HepG2 (cell line): ENCODE data around the gene MIDN. TPM values are rescaled to one million over a fixed set of nuclear protein-coding genes. Genes with fewer than 3 reads are reported as not detected.

ENCODE experiments used
- ARID4A ChIP-seq: sonication (generic); formaldehyde crosslinking; IDR thresholded peaks from 2 replicates; pipeline ENCODE4 v1.5.0; 2020; ENCODE audit warnings: mild to moderate bottlenecking, missing genetic modification reagents, borderline replicate concordance
- GABPA ChIP-seq, 2 experiments: IDR thresholded peaks; 2 replicates each; pipeline ENCODE4 v1.6.1; 2011 to 2016; ENCODE audit warnings: low read depth in 2 of 2, low read length in 1 of 2, missing biosample characterization in 1 of 2, missing genetic modification characterization in 1 of 2
- HMGXB4 ChIP-seq, 2 experiments: sonication (generic) in 1 of 2; formaldehyde crosslinking in 1 of 2; IDR thresholded peaks; 2 replicates each; pipeline versions ENCODE4 v1.4.0 to v1.6.1; 2018 to 2020; ENCODE audit warnings: missing genetic modification reagents in 2 of 2, borderline replicate concordance in 1 of 2, low read depth in 1 of 2, mild to moderate bottlenecking in 1 of 2, missing biosample characterization in 1 of 2
- HNF1A ChIP-seq, 2 experiments: sonication (generic) in 1 of 2; formaldehyde crosslinking in 1 of 2; IDR thresholded peaks; 2 replicates each; pipeline versions ENCODE4 v1.4.0 to v1.6.1; 2016 to 2020; ENCODE audit warnings: borderline replicate concordance in 1 of 2, low read depth in 1 of 2, mild to moderate bottlenecking in 1 of 2, missing genetic modification reagents in 1 of 2
- MAX ChIP-seq: IDR thresholded peaks from 2 replicates; pipeline ENCODE4 v1.6.1; 2012; ENCODE audit warnings: inconsistent platforms
- NBN ChIP-seq: fragments of 450-650 bp; conservative IDR thresholded peaks from 2 replicates; pipeline ENCODE4 v1.6.1; 2017
- PITX1 ChIP-seq: sonication (generic); formaldehyde crosslinking; IDR thresholded peaks from 2 replicates; pipeline ENCODE4 v1.5.1; 2020; ENCODE audit warnings: mild to moderate bottlenecking, missing genetic modification reagents
- RFXANK ChIP-seq: IDR thresholded peaks from 2 replicates; pipeline ENCODE4 v1.6.1; 2016
- SNAPC5 ChIP-seq: sonication (generic); formaldehyde crosslinking; IDR thresholded peaks from 2 replicates; pipeline ENCODE4 v1.8.1; 2023; ENCODE audit warnings: mild to moderate bottlenecking, missing genetic modification reagents, borderline replicate concordance
- SRF ChIP-seq: IDR thresholded peaks from 2 replicates; pipeline ENCODE4 v1.6.1; 2011; ENCODE audit warnings: mild to moderate bottlenecking, low read depth, low read length, moderate library complexity
- SRY ChIP-seq: sonication (generic); formaldehyde crosslinking; IDR thresholded peaks from 2 replicates; pipeline ENCODE4 v1.8.0; 2022; ENCODE audit warnings: mild to moderate bottlenecking, missing genetic modification reagents
- ZBTB2 ChIP-seq: sonication (generic); formaldehyde crosslinking; IDR thresholded peaks from 2 replicates; pipeline ENCODE4 v1.8.0; 2022; ENCODE audit warnings: low read depth, missing genetic modification reagents
- ZNF777 ChIP-seq: sonication (generic); formaldehyde crosslinking; IDR thresholded peaks from 2 replicates; pipeline ENCODE4 v1.4.0; 2020; ENCODE audit warnings: missing genetic modification reagents
- ZNF839 ChIP-seq: sonication (generic); formaldehyde crosslinking; IDR thresholded peaks from 2 replicates; pipeline ENCODE4 v1.4.0; 2020; ENCODE audit warnings: missing genetic modification reagents, mild to moderate bottlenecking, borderline replicate concordance
- polyA plus RNA-seq, 8 experiments: library from polyadenylated mRNA; depleted of rRNA in 3 of 8; stranded (reverse) in 7 of 8; unstranded in 1 of 8; fragments of >200 nt; fragmentation: Illumina TruSeq in 4 of 8; extraction: Trizol in 4 of 8; gene quantifications; 2 replicates each; pipeline versions ENCODE4 v1.2.1 to v1.2.3, GENCODE V29; 2011 to 2016; ENCODE audit warnings: low read depth in 4 of 8, missing spikeins in 1 of 8, mixed read lengths in 1 of 8; ENCODE audit not compliant: insufficient read depth in 1 of 8
- total RNA-seq, 5 experiments: library from RNA; depleted of rRNA; stranded (reverse); fragments of >200 nt; fragmentation: Illumina TruSeq; extraction: Trizol; gene quantifications; 2 replicates each; pipeline ENCODE4 v1.2.3, GENCODE V29; 2016; ENCODE audit warnings: low read depth in 1 of 5

The MIDN gene
- total and polyA plus RNA-seq, 2 of the 13 experiments (the other 11 are each of a cell fraction or from before 2014, with no cell fraction given): 8.4 to 18.0 TPM

GRCh38 chr19:1249298-1249989, 1.1 kb downstream of the MIDN start (continued):
- TF ChIP-seq ZNF777 (CRISPR knock-in tag): no peak
- TF ChIP-seq ZBTB2: peak; percentile 97
- peak in 1 of 2 experiments; percentile 21; a peak in 1 of 4 replicates for TF ChIP-seq HMGXB4 (CRISPR knock-in tag; IDR thresholded peaks at IDR 0.05; ENCODE audit: borderline replicate concordance in 1 of 2, low read depth in 1 of 2)
- TF ChIP-seq NBN: no peak
- TF ChIP-seq SRY (CRISPR knock-in tag): peak; percentile 65; the same call in 1 of the 2 replicates
- TF ChIP-seq RFXANK (CRISPR knock-in tag): no peak; the same call in 1 of the 2 replicates
- TF ChIP-seq GABPA (IDR thresholded peaks at IDR 0.05; ENCODE audit: low read depth, low read length): no peak
- peak; percentile 71 for TF ChIP-seq GABPA (CRISPR knock-in tag; IDR thresholded peaks at IDR 0.05; ENCODE audit: low read depth)
- no peak for TF ChIP-seq PITX1
- no peak for TF ChIP-seq HNF1A (IDR thresholded peaks at IDR 0.05; ENCODE audit: low read depth)
- TF ChIP-seq HNF1A (CRISPR knock-in tag; IDR thresholded peaks at IDR 0.05; ENCODE audit: borderline replicate concordance): peak; percentile 20; the same call in 1 of the 2 replicates
- no peak for TF ChIP-seq ZNF839 (CRISPR knock-in tag)
- peak; percentile 54; the same call in 1 of the 2 replicates for TF ChIP-seq ARID4A (CRISPR knock-in tag)
- no peak for TF ChIP-seq SRF
- peak; percentile 88 for TF ChIP-seq MAX
- TF ChIP-seq SNAPC5 (CRISPR knock-in tag): 0 out of 2 replicates have a peak, but pooled peaks have one; percentile 37
